GM18526 (cell line): Measurements from ENCODE around the gene PPP1R26.

Experiments used
- POLR2A ChIP-seq: IDR thresholded peaks from 3 replicates; pipeline ENCODE4 v1.6.1; 2011; ENCODE audit not compliant: insufficient read length; ENCODE audit errors: extremely low read depth

The PPP1R26 gene

GRCh38 chr9:135486267-135487065 lies 6.9 kb downstream of the PPP1R26 start:
- TF ChIP-seq POLR2A, result no peak

GRCh38 chr9:135487281-135488012 lies 7.9 kb downstream of the PPP1R26 start:
- no peak for TF ChIP-seq POLR2A

- TF ChIP-seq POLR2A, result no peak
These were observed 8.4 kb downstream of the PPP1R26 start for GRCh38 chr9:135488013-135488330.

- TF ChIP-seq POLR2A, result no peak
These were observed 8.9 kb downstream of the PPP1R26 start for GRCh38 chr9:135488527-135488926.

- no peak for TF ChIP-seq POLR2A
These were observed 9.8 kb downstream of the PPP1R26 start for GRCh38 chr9:135489188-135489906.

GRCh38 chr9:135490166-135490870 lies 10.7 kb downstream of the PPP1R26 start:
- no peak for TF ChIP-seq POLR2A

- no peak for TF ChIP-seq POLR2A
These were observed 11.4 kb downstream of the PPP1R26 start for GRCh38 chr9:135490980-135491464.

- TF ChIP-seq POLR2A, result no peak
These were observed 12.2 kb downstream of the PPP1R26 start for GRCh38 chr9:135491764-135492163.

- no peak for TF ChIP-seq POLR2A
These were observed 13.5 kb downstream of the PPP1R26 start for GRCh38 chr9:135492886-135493669.

- TF ChIP-seq POLR2A, result no peak
These were observed 15.4 kb downstream of the PPP1R26 start for GRCh38 chr9:135494791-135495559.

- TF ChIP-seq POLR2A, result no peak
These were observed 19.0 kb downstream of the PPP1R26 start for GRCh38 chr9:135498381-135499126.

GRCh38 chr9:135499326-135500070 lies 19.9 kb downstream of the PPP1R26 start:
- no peak for TF ChIP-seq POLR2A

GRCh38 chr9:135500071-135500524 lies 20.5 kb downstream of the PPP1R26 start:
- no peak for TF ChIP-seq POLR2A
